Pancreas (tissue), 10 donors: ENCODE measurements around the gene SCTR. TPM values are rescaled to one million over a fixed set of nuclear protein-coding genes. Genes with fewer than 3 reads are reported as not detected.
A peak's percentile ranks its signal among the peaks of the same experiment; 100 is the strongest.

Source experiments
- ATAC-seq, 4 donors: fragments of 200-7000 bp; cut with Tn5 transposase; one replicate each; pipeline versions ENCODE4 v1.8.0 to v1.9.1; 2020; ENCODE audit warnings: mild to moderate bottlenecking in 4 of 4, moderate library complexity in 4 of 4
- DNase-seq, 6 donors: peaks; one replicate each; pipeline ENCODE4 v3.0.0-alpha.2; 2020
- FAIRE-seq: peaks from 2 replicates; lab custom pipeline; 2012; peaks lifted over from hg19 to GRCh38; lab: Jason Lieb, UNC
- H3K27ac ChIP-seq, 4 donors: fragments of 200-600 bp; sonication (generic); 1 replicate in 3 of 4; 2 replicates in 1 of 4; pipeline versions ENCODE4 v1.5.0 to v1.8.0; 2020
- H3K27me3 ChIP-seq, 4 donors: fragments of 200-600 bp; one replicate each; pipeline ENCODE4 v1.8.0; 2021
- H3K36me3 ChIP-seq, 3 donors: fragments of 200-600 bp; sonication (generic) in 1 of 3; one replicate each; pipeline versions ENCODE4 v1.5.0 to v1.8.0; 2020 to 2021
- H3K4me1 ChIP-seq, 3 donors: fragments of 200-600 bp; one replicate each; pipeline ENCODE4 v1.8.0; 2021
- H3K4me3 ChIP-seq, 4 donors: fragments of 200-600 bp; sonication (generic) in 2 of 4; one replicate each; pipeline versions ENCODE4 v1.5.0 to v1.8.0; 2020 to 2021
- H3K9me3 ChIP-seq, 4 donors: fragments of 200-600 bp; one replicate each; pipeline ENCODE4 v1.8.0; 2021
- WGBS, 2 donors: extraction: QIAGEN DNeasy Blood & Tissue Kit; methylation state at CpG; one replicate each; pipeline ENCODE4 v1.1.7; 2013; 5-methylcytosine and 5-hydroxymethylcytosine counted together
- intact Hi-C, 3 donors: fragments of 100-400 bp; cut with DNase I; formaldehyde crosslinking; loops; one replicate each; pipeline versions ENCODE4 v1.11.1 to v1.14.2; 2022
- polyA plus RNA-seq, 2 donors: library from polyadenylated mRNA; stranded (reverse); fragments of 200-250 nt; gene quantifications; one replicate each; pipeline ENCODE4 v1.2.3, GENCODE V29; 2013
- total RNA-seq, 6 donors: library from RNA; stranded (reverse); fragmentation: NEBNext Ultra II Directional in 4 of 6; extraction: Animal tissue kit (Norgen Biotek cat#: 25700) in 4 of 6; gene quantifications; one replicate each; pipeline versions ENCODE4 v1.2.1 to v1.2.4, GENCODE V29; 2021 to 2023
- TF ChIP-seq, protein P1 (sequence below), 4 donors: fragments of 200-600 bp; sonication (generic) in 3 of 4; IDR thresholded peaks; one replicate each; pipeline versions ENCODE4 v1.5.0 to v1.8.0; 2021; ENCODE audit warnings: antibody characterized with exemption in 4 of 4
- donor health status: healthy with polysubstance abuse.
- donor health status: DM: no; HTN: no; CAD: no; lungs with moderate emphysema.
- donor health status: DM: no; HTN: no; CAD: no.
- donor health status: control.
- donor health status: control.
- donor health status: Bipolar disorder and iron deficiency.
- donor health status: DM: yes; HTN: yes; CAD: no.
- donor health status: DM: no; HTN: no; CAD: no.
- donor health status: DM: no; HTN: no; CAD: no.
- donor health status: DM: yes; HTN: yes; CAD: no.

SCTR gene
- total and polyA plus RNA-seq, 8 donors: 31.9 to 1,263 (median 84.7) TPM

GRCh38 chr2:119439574-119440500, 84.4 kb downstream of the SCTR start:
- ATAC-seq (peak; percentile 23 to 46 (median 26)), DNase-seq (peak in 4 of 6 donors; percentile 58 to 87 (median 71)), FAIRE-seq (no peak)
- Histone ChIP-seq H3K9me3 (no peaks in the 10 kb centered on the region), H3K27me3 (no peaks in the 10 kb centered on the region), H3K36me3 (no peaks in the 10 kb centered on the region), H3K27ac (peak overlapping the region in 1 of 4 donors; percentile 2), H3K4me1 (no peaks in the 10 kb centered on the region), H3K4me3 (no peak overlapping the region)
- intact Hi-C loops: no loop called here
- 61 to 62% methylated on average over 15 of the region's 15 CpGs for WGBS, 2 donors
- TF ChIP-seq, protein P1, sequence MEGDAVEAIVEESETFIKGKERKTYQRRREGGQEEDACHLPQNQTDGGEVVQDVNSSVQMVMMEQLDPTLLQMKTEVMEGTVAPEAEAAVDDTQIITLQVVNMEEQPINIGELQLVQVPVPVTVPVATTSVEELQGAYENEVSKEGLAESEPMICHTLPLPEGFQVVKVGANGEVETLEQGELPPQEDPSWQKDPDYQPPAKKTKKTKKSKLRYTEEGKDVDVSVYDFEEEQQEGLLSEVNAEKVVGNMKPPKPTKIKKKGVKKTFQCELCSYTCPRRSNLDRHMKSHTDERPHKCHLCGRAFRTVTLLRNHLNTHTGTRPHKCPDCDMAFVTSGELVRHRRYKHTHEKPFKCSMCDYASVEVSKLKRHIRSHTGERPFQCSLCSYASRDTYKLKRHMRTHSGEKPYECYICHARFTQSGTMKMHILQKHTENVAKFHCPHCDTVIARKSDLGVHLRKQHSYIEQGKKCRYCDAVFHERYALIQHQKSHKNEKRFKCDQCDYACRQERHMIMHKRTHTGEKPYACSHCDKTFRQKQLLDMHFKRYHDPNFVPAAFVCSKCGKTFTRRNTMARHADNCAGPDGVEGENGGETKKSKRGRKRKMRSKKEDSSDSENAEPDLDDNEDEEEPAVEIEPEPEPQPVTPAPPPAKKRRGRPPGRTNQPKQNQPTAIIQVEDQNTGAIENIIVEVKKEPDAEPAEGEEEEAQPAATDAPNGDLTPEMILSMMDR (IDR thresholded peaks at IDR 0.05): no peak

DNA sequence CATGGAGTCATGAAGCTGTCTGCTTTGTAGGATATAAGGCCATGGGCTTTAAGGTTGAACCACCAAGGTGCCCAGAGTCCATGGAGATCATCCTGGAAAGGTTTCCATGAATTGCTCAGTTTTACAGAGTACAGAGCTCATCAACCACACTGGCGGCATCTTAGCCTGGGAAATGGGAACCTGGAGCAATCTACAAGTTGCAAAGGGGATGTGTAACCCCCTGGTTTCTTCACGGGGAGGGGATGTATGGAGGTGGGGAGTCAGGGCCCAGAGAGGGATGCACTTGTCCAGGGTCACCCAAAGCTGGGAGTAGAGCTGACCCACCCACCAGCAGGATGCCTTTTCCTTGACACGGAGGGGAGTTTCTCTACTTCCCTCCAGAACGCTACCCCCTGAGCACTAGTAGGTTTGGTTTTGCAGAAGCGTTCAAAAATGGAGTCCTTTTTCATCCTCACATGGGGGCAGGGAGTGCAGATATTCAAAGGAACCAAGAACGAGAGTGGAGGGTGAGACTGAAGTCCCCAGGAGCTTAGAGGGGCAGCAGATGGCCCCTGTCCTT, 85.5 kb downstream of the SCTR start:
- peak overlapping the region in 1 of 4 donors; percentile 12 for H3K27ac ChIP-seq
- no peak for FAIRE-seq

GRCh38 chr2:119438128-119438656, 86.1 kb downstream of the SCTR start:
- 55 to 60% methylated on average over 6 of the region's 6 CpGs for WGBS, 2 donors
- Histone ChIP-seq H3K4me3 (no peak overlapping the region), H3K9me3 (no peaks in the 10 kb centered on the region), H3K4me1 (peaks cover 0 to 15% (median 0%) of the 10 kb centered on the region in 3 donors), H3K36me3 (no peaks in the 10 kb centered on the region), H3K27ac (peak overlapping the region in 3 of 4 donors; percentile 31 to 50 (median 36)), H3K27me3 (no peaks in the 10 kb centered on the region)
- no peak for DNase-seq
- TF ChIP-seq, protein P1 (IDR thresholded peaks at IDR 0.05): no peak
- peak in 3 of 4 donors; percentile 22 to 34 (median 24) for ATAC-seq
- intact Hi-C loops: no loop called here
- no peak for FAIRE-seq

More for the DNA sequence above, 85.5 kb downstream of the SCTR start:
- DNase-seq (no peak), ATAC-seq (no peak)
- TF ChIP-seq, protein P1 (IDR thresholded peaks at IDR 0.05): no peak
- H3K9me3 ChIP-seq: no peaks in the 10 kb centered on the region
- no peak overlapping the region for H3K4me3 ChIP-seq
- H3K36me3 ChIP-seq: no peaks in the 10 kb centered on the region
- WGBS, 2 donors: 81 to 89% methylated on average over 6 of the region's 6 CpGs
- no peaks in the 10 kb centered on the region for H3K27me3 ChIP-seq
- intact Hi-C loops: no loop called here
- peaks cover 0 to 9% (median 0%) of the 10 kb centered on the region in 3 donors for H3K4me1 ChIP-seq

DNA sequence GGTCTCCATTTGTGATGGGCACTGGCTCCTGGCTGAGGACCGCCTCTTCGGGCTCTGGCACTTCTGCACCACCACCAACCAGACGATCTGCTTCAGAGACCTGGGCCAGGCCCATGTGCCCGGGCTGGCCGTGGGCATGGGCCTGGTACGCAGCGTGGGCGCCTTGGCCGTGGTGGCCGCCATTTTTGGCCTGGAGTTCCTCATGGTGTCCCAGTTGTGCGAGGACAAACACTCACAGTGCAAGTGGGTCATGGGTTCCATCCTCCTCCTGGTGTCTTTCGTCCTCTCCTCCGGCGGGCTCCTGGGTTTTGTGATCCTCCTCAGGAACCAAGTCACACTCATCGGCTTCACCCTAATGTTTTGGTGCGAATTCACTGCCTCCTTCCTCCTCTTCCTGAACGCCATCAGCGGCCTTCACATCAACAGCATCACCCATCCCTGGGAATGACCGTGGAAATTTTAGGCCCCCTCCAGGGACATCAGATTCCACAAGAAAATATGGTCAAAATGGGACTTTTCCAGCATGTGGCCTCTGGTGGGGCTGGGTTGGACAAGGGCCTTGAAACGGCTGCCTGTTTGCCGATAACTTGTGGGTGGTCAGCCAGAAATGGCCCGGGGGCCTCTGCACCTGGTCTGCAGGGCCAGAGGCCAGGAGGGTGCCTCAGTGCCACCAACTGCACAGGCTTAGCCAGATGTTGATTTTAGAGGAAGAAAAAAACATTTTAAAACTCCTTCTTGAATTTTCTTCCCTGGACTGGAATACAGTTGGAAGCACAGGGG, 87.1 kb downstream of the SCTR start:
- 90 to 93% methylated on average over 22 of the region's 22 CpGs for WGBS, 2 donors
- FAIRE-seq (no peak), DNase-seq (no peak), ATAC-seq (no peak)
- TF ChIP-seq, protein P1 (IDR thresholded peaks at IDR 0.05): no peak
- intact Hi-C loops: no loop called here
- Histone ChIP-seq H3K27ac (peak overlapping the region in 3 of 4 donors; percentile 31 to 50 (median 36)), H3K36me3 (no peaks in the 10 kb centered on the region), H3K9me3 (no peaks in the 10 kb centered on the region), H3K4me1 (peaks cover 0 to 16% (median 0%) of the 10 kb centered on the region in 3 donors), H3K27me3 (no peaks in the 10 kb centered on the region), H3K4me3 (no peak overlapping the region)
